ENCODE measurements around the gene ATP13A2. TPM values are rescaled to one million over a fixed set of nuclear protein-coding genes. Genes with fewer than 3 reads are reported as not detected.
A peak's percentile ranks its signal among the peaks of the same experiment; 100 is the strongest.
"Not testable (repeated sequence)": the region's sequence is repeated elsewhere in the genome, so short reads cannot be mapped to it uniquely, and the experiment has no call there.

ATP13A2 gene
- total RNA-seq, 1 experiment from 2014 or later, result 39.9 TPM

DNA sequence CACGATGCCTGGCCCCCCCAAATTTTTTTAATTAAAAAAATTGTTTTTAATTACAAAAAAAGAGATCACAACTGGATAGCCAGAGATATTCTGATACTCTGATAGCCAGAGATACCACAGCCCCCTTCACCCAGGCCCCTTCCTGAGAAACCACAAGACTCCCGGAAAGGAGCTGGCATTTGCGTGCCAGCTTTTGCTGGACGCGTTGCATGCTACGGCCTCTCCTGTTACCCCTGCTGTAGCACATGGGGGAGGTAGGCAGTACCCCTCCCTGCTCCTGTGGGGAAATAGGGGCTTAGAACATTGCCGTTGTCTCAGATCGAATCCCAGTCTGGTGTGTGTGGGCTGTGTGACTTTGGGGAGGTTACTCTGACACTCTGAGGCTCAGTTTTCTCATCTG, 54.0 kb downstream of the ATP13A2 start:
- no peak for DNase-seq (ENCODE audit: low spot score)

DNA sequence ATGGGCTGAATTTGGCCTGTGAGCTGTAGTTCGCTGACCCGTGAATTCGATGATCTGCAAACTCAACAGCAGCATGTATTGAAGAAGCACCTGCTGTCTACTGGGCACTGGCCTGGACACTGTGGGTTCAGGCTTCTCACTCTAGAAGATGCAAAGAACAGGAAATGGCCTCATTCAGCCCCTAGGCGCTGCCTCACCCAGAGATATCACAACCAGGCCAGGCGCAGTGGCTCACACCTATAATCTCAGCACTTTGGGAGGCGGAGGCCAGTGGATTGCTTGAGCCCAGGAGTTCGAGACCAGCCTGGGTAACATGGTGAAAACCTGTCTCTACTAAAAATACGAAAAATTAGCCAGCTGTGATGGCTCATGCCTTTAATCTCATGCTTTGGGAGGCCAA, 55.0 kb downstream of the ATP13A2 start:
- no peak for DNase-seq (ENCODE audit: low spot score)

DNA sequence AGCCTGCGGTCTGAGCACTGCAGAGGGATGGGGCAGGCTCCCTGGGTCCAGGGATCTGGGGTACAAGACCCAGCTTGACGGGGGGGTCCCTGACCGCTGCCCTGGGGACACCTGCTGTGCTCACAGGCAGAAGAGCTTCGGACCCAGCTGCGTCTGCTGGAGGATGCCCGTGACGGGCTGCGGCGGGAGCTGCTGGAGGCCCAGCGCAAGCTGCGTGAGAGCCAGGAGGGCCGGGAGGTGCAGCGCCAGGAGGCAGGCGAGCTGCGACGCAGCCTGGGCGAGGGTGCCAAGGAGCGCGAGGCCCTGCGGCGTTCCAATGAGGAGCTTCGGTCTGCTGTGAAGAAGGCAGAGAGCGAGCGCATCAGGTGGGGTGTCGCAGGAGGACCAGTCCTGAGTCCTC, 56.5 kb downstream of the ATP13A2 start:
- DNase-seq (ENCODE audit: low spot score), result no peak

DNA sequence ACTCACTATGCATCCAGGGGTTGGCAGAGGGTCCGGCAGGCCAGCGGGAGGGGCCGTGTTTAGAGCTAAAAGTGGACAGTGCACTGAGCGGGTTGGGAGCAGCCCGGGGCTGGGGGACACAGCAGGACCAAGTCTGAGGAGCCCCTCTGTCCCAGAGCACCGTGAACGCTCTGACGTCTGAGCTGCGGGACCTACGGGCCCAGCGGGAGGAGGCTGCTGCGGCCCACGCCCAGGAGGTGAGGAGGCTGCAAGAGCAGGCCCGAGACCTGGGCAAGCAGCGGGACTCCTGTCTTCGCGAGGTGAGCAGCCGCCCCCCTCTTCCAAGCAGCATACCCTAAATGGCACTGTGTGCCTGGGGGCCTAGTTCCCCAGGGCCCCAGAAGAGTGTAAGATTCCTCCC, 57.1 kb downstream of the ATP13A2 start:
- no peak for DNase-seq (ENCODE audit: low spot score)

DNA sequence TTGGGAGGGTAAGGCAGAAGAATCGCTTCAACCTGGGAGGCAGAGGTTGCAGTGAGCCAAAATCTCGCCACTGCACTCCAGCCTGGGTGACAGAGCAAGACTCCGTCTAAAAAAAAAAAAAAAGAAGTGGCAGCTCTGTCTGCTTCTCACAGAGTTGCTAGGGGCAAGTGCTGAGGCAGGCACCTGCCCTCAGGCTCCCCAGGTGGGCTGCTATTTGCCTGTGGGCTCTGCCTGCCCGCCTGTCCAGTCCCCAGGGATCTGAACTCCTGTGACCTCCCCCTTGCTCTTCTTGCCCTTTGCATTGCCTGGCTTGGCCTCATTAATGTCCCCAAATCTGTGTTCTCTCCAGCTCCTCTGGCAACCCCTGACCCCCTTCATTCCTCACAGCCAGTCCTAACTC, 59.4 kb downstream of the ATP13A2 start:
- not testable (repeated sequence) for DNase-seq (ENCODE audit: low spot score)

DNA sequence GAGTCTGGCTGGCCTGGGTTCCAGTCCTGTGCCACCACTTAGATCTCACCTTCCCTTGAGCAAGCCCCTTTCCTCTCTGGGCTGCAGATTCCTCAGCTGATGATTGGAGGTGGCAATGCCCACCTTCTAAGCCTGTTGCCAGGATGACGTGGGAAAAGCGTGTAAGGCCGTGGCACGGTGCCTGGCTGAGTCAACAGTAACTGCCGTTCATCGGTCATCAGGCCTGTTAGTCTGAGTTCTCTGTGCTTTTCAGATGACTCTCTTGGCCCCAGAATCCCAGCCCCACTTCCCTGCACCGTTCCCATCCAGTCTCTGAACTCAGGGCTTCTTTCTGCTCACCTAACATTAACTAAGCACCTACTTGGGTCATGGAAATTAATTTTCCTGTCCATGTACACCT, 62.7 kb downstream of the ATP13A2 start:
- DNase-seq (ENCODE audit: low spot score), result peak; percentile 66

DNA sequence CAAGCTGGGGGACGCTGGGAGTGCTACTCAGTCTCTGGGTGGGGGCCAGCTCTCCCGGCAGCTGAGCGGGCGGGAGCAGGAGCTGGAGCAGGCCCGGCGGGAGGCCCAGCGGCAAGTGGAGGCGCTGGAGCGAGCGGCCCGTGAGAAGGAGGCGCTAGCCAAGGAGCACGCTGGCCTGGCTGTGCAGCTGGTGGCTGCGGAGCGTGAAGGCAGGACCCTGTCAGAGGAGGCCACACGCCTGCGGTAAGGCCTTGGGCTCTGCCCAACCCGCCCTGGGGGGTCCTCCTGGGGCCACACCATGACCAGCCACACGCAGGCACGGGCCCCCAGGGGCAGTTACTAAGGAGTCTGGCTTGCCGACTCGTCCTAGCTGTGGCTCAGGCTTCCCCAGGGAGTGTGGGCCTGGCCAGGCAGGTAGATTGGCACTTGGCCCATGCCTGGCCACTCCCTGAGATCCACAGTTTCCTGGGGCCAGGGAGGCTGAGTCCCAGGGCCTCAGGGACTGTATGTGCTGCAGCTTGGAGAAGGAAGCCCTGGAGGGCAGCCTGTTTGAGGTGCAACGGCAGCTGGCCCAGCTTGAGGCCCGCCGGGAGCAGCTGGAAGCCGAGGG, 63.3 kb downstream of the ATP13A2 start:
- DNase-seq (ENCODE audit: low spot score), result not testable (repeated sequence)

DNA sequence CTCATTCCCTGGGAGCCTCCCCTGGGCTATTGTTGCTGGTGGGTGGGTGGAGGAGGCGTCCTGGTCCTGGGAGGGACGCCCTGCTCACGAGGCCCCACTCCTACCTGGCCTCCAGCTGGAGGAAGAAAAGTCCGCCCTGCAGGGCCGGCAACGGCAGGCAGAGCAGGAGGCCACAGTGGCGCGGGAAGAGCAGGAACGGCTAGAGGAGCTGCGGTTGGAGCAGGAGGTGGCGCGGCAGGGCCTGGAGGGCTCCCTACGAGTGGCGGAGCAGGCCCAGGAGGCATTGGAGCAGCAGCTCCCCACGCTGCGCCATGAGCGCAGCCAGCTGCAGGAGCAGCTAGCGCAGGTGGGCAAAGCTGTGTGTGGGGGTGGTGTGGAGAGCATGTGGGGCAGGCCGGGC, 65.1 kb downstream of the ATP13A2 start:
- no peak for DNase-seq (ENCODE audit: low spot score)

DNA sequence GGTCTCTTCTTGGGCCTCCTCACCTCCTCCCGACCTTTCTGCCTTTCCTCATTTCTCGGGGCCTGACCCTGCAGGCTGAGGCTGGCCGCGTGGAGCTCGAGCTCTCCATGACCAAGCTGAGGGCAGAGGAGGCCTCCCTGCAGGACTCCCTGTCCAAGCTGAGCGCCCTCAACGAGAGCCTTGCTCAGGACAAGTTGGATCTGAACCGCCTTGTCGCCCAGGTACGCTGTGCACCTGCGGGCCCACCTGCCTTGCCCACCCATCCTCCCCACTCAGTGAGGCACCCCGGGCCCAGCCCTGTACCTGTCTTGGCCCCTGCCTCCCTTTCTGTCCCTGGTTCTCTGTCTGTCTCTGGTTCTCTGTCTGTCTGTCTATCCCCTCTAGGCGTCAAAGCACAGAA, 65.5 kb downstream of the ATP13A2 start:
- DNase-seq (ENCODE audit: low spot score), result not testable (repeated sequence)

DNA sequence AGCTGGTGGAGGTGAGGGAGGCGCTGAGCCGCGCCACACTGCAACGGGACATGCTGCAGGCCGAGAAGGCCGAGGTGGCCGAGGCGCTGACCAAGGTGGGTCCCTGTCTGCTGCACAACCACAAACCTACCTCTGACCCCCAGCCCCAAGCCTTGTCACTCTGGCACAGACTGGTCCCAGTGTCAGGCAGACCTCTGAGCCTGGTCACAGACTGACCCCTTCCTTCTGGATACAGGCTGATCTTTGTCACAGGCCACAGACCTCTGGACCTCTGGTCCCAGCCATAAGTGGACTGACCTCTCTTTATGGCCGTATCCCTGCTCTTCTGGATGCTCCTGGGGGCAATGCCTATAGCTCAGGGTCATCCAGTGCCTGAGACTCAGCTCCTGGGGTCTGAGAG, 66.2 kb downstream of the ATP13A2 start:
- DNase-seq (ENCODE audit: low spot score), result not testable (repeated sequence)

DNA sequence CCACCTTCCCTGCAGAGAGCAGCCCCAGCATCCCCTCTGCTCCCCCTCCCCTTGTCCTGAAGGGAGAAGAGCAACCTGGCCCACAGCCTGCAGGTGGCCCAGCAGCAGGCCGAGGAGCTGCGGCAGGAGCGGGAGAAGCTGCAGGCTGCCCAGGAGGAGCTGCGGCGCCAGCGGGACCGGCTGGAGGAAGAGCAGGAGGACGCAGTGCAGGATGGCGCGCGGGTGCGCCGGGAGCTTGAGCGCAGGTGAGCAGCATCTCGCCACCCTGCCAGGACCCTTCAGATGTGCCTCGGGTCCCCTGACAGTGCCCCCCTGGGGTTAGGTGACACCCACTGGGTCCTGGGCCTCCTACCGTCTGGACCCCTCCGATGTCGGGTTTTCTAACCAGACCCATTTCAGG, 67.7 kb downstream of the ATP13A2 start:
- no peak for DNase-seq (ENCODE audit: low spot score)

DNA sequence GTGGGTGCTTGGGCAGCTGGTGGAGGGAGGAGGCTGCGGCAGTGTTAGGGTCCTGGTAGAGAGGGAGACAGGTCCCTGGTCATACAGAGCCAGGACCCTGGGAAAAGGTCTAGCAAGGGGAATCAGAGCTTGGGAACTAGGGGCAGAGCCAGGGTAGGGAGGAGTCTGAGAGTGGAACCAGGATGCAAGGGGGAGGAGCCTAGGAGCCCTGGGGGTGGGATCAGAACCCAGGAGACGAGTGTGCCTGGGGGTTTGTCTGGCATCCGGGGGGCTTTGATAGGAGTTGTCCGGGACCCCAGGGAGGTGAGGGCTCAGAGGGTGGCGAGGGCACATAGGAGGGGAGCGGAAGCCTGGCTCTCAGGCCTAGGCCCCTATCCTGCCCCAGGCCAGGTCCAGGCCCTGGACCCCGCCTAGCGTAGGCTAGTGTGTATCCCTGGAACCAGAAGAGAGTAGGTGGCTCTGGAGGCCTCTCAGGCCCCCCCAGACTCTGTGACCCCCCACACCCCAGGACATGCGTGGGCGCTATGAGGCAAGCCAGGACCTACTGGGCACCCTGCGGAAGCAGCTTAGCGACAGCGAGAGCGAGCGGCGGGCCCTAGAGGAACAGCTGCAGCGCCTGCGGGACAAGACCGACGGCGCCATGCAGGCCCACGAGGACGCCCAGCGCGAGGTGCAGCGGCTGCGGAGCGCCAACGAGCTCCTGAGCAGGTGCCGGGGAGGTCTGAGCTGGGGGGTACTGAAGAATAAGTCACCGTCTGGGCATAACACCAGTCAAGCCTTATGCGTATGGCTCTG, 72.1 kb downstream of the ATP13A2 start:
- not testable (repeated sequence) for DNase-seq (ENCODE audit: low spot score)

DNA sequence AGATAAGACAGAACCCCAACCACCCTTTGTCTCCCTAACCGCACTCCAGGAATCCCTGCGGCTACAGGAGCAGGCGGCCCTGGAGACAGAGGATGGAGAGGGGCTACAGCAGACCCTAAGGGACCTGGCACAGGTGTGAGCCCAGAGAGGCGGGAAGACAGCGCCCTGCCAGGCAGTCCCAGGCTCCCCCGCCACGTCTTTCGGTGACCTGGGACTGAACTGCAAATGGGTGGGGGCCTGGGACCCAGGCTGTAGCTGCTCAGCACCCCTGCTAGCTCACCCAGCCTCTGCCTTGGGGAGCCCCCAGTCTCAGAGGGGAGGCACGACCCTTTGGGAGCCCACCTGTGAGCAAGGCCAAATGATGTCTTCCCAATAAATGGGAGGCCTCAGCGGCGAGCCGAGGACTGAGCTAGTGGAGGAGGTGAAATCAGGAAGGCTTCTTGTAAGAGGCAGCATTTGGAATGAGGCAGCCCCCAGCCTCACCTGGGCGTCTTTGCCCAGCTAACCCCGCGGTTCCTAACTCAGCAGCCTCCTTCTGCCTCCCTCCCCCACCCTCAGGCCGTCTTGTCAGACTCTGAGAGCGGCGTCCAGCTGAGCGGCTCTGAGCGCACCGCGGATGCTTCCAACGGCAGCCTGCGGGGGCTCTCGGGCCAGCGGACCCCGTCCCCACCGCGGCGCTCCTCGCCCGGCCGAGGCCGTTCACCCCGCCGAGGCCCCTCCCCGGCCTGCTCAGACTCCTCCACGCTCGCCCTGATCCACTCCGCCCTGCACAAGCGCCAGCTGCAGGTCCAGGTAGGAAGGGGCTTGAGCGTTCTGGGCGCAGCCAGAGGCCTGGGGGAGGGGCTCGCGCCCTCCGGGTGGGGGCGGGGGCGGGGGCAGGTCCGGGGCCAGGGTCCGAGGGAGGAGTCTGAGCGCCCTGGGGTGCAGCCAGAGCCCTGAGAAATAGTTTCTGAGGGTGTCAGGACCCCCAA, 73.1 kb downstream of the ATP13A2 start:
- DNase-seq (ENCODE audit: low spot score), result no peak

DNA sequence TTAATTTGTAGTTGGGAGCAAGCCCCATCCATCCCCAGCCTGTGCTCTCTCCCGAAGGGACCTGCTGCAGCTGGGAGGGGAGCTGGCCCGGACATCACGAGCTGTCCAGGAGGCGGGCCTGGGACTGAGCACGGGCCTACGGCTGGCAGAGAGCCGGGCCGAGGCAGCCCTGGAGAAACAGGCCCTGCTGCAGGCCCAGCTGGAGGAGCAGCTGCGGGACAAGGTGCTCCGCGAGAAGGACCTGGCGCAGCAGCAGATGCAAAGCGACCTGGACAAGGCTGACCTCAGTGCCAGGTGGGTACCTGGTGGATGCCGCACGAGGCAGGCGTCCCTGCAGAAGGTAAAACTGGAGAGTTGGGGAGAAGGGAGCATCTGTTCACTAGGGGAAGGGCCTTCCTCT, 75.1 kb downstream of the ATP13A2 start:
- not testable (repeated sequence) for DNase-seq (ENCODE audit: low spot score)

Other genes starting within 250 kb of the ATP13A2 start
- gene RNU1-2, start 115.9 kb downstream of the ATP13A2 start, total RNA-seq (2014; rRNA removed; shearing (Covaris generic)), result under 0.01 and 255 TPM in 2 replicates
- gene CROCC, start 90.0 kb downstream of the ATP13A2 start, total RNA-seq (2014; rRNA removed; shearing (Covaris generic)), result 3.4 and 5.0 TPM in 2 replicates
- gene MFAP2, start 31.3 kb downstream of the ATP13A2 start, total RNA-seq (2014; rRNA removed; shearing (Covaris generic)), result 0.41 TPM in 1 of 2 replicates, not detected in the other
- 186 and 241 TPM in 2 replicates for gene SDHB, start 42.1 kb upstream of the ATP13A2 start, total RNA-seq (2014; rRNA removed; shearing (Covaris generic))
- 0.31 TPM in 1 of 2 replicates, not detected in the other for gene PADI2, start 107.5 kb upstream of the ATP13A2 start, total RNA-seq (2014; rRNA removed; shearing (Covaris generic))
- 1.7 and 3.5 TPM in 2 replicates for gene PADI1, start 193.2 kb upstream of the ATP13A2 start, total RNA-seq (2014; rRNA removed; shearing (Covaris generic))
- gene PADI3, start 237.2 kb upstream of the ATP13A2 start, total RNA-seq (2014; rRNA removed; shearing (Covaris generic)), result 2.1 and 5.4 TPM in 2 replicates